NCI-H2107 treated with DMSO at 0.1 percent for 48 hours (cell line): Measurements from ENCODE around the gene TCOF1.
A peak's percentile ranks its signal among the peaks of the same experiment; 100 is the strongest.

Experiments
- DNase-seq: peaks from one replicate; lab custom pipeline; 2025; ENCODE audit not compliant: unreplicated experiment; lab: John Stamatoyannopoulos, UW

TCOF1 gene

GRCh38 chr5:150401376-150402228 is 44.1 kb downstream of the TCOF1 start:
- DNase-seq: no peak

- DNase-seq: no peak
These were observed 44.8 kb downstream of the TCOF1 start for GRCh38 chr5:150402229-150402773.

GRCh38 chr5:150402901-150403342 is 45.4 kb downstream of the TCOF1 start:
- no peak for DNase-seq

GRCh38 chr5:150404121-150404520 is 46.6 kb downstream of the TCOF1 start:
- DNase-seq: no peak

- no peak for DNase-seq
These were observed 47.0 kb downstream of the TCOF1 start for GRCh38 chr5:150404535-150404934.

- no peak for DNase-seq
These were observed 47.7 kb downstream of the TCOF1 start for GRCh38 chr5:150404941-150405816.

DNA sequence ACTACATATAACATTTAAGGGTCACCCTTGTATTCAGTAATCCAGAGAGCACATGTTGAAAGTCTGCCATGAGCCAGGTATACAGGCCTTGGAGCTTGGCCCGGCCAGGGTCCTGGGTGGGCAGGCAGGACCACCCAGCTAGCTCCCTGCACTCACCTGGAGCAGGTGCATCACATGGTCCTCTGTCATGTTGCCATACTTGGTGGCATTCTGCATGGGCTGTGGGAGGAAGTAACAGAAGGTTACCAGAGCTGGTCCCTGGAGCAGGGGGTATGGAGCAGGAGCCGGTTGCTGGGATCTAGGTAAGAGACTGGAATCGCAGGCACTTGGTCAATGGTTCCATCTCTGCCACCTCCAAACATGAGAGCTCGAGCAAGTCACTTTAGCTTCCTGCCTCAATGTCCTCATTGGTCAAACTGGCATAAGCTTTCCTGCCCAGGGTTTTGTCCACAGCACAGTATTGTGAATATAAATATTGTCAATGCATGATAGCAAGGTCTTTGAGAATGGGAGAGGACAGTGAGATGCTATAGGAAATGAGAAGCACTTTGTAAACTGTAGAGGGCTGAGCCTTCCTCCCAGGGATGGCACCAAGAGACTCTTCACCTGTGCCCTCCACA is 48.7 kb downstream of the TCOF1 start:
- no peak for DNase-seq

- no peak for DNase-seq
These were observed 49.2 kb downstream of the TCOF1 start for GRCh38 chr5:150406723-150407095.

- no peak for DNase-seq
These were observed 49.7 kb downstream of the TCOF1 start for GRCh38 chr5:150407096-150407720.

GRCh38 chr5:150408231-150408943 is 50.9 kb downstream of the TCOF1 start:
- no peak for DNase-seq

DNA sequence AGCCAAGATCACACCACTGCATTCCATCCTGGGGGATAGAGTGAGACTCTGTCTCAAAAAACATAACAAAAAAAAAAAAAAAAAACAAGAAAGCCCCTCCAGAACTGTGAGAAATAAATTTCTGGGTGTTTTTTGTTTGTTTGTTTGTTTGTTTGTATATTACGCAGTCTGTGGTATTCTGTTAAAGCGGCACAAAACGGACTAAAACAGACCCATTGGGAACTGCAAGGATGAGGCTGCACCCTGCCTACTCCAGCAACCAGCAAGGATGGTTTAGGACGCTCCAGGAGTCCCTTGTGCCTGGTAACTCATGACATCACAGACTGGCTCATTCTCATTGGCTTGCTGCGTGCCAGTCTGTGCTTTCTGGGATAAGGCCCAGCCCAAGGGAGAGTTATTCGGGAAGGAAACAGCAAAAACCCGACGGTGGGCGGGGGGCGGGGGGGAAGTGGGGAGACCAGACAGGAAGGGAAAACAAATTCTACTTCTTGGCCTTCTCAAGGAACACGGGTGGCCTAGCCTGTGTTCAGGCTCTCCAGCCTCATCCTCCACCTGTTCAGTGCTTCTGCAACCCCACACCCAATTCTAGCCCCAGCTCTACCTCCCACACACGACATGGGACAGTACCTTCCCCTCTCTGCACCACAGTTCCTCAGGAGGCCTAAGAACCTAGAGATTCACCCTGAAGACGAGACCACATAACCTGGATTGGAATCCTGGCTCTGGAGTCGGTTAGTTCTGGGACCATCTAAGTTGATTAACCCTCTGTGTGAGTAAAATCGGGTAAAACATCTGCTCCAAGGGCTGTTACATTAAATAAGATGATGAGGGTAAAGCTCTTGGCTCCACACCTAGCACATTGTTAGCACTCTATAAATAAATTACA is 52.4 kb downstream of the TCOF1 start:
- peak; percentile 34 for DNase-seq

DNA sequence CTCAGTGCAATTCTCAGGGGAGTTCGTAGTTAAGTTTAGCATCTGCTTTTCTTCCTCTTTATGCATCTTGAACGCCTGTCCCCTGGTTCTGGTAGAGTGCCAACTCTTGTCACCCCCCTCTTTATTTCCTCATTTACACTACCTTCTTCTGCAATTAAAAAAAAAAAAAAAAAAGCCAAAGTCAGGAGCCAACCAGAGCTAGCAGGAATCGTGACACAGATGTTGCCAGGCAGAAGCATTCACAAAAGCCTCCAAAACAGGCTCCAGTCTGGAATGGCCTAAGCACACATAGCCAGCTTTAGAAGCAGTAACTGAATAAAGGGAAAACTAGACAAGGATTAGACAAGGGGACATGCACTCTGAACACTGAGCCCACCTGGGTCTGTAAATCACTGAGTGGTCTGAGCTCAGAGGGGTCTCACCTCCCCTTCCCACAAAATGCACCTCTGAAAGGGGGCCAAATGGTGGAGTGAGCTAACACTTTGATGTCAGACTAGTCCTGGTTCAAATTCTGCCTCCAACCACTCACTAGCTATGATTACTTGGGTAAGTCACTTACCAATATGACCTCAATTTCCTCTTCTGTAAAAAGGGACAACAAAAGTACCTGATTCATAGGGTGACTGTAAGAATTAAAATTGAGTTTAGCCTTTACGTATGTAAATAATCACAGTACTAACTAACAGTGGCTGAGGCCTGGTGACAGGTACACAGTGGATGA is 53.2 kb downstream of the TCOF1 start:
- peak; percentile 16 for DNase-seq

DNA sequence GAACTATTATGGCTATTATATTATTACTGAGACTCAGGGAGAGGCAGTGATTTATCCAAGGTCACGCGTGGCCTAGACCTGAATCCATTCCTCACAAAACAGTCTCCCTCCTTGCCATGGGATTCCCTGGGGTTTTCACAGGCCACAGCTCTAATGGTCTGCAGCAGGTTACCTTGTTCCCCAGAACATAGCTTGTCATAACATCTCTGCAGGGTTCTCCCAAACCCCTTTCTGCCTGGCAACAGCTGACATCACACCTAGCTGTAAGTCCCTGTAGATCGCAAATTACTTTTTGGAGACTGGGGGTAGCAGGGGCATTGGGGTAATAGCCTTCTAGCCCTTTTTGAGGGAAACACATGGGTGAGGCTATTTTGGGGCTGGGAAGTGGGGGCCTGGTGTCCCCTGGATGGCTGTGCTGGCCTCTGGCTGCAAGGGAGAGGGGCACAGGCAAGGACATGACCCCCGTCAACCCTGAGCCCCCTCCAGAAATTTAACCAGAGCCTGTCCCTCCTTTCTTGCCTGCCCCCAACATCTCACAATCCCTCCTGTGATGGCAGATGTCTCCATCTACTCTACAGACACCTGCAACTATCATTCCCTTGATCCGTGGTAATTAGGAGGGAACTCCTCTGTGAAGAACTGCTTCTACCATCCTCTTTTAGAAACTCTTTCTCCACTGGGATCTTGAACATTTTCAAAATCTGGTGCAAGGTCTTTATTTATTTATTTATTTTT is 53.9 kb downstream of the TCOF1 start:
- DNase-seq: no peak

GRCh38 chr5:150412319-150413175 is 55.0 kb downstream of the TCOF1 start, which contains the start of gene CD74:
Gene CD74 (minus strand): TSS chr5:150412910. CDS start chr5:150412749, 161 bp downstream.
- no peak for DNase-seq

DNA sequence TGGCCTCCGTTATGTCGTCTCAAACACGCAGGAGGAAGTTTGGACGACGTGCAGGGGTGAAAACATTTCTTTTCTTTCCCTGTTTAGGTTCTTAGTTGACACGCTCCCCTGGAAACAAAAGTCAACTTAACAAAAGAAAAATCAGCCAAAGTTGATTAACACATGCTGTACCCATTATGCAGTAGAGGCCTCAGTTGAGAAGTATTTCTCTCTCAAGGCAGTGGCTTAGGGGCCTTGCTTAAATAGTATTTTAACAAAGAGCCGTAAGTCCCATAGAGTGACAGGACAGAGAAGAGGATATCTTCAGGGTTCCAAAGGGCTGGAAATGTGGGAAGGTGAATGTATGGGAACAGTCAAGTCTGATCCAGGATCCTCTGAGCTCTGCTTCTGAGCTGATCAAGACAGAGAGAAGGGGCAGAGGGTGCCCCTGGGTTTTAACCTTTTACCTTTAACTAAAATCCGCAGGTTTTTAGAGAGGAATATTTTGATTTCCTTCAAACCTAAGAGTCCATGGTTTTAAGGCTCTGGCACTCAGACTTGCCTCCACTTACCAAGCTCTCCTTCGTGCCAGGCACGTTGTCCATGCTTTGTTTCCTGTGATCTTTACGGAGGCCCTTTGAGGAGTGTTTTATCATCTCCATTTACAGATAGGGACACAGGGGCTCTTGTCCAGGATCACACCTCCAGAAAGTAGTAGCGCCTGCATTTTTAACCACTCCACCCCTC is 55.8 kb downstream of the TCOF1 start:
- no peak for DNase-seq
